ENCODE results near the gene ZNF280A.
"Not testable (repeated sequence)": the region's sequence is repeated elsewhere in the genome, so short reads cannot be mapped to it uniquely, and the experiment has no call there.

Gene ZNF280A

DNA sequence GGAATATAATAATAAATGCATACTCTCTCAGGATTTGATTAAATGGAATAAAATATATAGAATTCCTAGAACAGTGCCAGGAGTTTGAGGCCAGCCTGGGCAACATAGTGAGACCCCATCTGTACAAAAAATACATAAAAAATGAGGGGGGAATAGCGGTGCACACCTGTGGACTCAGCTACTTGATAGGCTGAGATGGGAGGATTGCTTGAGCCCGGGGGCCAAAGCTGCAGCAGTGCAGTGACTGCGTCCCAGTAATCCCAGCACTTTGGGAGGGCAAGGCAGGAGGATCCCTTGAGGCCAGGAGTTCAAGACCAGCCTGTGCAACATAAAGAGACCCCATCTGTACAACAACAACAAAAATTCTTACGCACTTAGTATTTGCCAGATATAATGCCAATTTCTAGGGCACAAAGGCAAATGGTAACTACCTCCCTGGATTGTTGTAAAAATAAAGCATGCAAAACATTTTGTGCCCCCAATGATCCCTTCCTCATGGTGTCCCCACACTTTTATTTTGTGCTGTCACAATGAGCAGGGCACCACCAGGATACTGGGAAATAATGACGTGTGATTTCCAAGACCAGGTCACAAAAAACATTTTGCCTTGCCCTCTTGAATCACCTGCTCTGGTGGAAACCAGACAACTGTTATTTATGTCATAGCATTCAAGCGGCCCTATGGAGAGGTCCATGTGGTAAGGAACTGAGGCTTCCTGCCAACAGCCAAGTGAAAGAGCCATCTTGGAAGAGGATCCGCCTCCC, 18.3 kb upstream of the ZNF280A start:
- no peak for DNase-seq

GRCh38 chr22:22536916-22537315, 16.8 kb upstream of the ZNF280A start:
- DNase-seq: no peak

GRCh38 chr22:22536515-22536914, 16.4 kb upstream of the ZNF280A start:
- no peak for DNase-seq

- no peak for DNase-seq
Measured at GRCh38 chr22:22535662-22536061, 15.6 kb upstream of the ZNF280A start.

DNA sequence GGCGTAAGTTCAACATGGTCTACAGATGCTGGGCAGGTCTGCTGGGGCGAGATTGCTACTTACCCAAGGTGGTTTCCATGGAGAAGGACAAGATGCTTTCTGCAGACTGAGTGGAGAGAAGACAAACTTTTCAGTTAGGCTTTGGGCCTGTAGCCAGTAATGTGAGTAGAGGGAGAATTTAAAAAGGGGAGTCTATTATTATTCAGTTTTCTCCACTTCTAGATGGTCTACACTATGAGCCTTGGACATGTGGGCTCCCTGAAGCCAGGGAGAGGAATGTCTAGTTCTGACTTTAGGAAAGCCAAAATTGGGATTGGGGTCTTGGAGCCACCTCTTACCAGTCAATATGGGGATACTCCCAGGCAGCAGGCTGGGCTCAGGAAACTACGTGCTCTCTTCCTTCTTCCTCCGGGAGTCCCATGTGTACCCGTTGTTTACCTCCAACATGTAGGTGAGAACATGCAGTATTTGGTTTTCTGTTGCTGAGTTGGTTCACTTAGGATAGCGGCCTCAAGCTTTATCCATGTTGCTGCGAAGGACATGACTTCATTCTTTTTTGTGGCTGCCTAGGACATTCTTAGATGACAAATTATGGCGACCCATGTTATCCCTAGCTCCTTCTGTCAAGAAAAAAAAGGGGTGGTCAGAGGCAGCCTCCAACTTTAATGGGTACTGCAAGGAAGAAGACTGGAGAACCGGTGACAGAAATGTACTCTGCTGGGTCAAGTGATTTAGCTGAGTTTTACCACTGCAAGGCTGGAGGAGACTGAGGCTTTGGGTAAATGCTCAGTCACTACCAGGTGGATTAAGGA, 14.7 kb upstream of the ZNF280A start:
- DNase-seq: no peak

DNA sequence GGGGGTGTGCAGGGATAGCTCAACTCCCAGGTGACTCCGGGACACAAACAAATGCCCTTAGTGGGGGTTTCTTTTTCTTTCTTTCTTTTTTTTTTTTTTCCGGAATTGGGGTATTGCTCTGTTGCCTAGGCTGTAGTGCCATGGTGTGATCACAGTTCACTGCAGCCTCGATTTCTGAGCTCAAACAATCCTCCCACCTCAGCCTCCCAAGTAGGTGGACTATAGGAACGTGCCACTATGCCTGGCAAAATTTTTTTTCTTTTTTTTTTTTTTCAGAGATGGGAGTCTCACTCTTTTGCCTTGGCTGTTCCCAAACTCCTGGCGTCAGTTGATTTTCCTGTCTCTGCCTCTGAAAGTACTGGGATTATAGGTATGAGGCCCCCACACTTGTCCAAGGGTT, 13.8 kb upstream of the ZNF280A start:
- no peak for DNase-seq

DNA sequence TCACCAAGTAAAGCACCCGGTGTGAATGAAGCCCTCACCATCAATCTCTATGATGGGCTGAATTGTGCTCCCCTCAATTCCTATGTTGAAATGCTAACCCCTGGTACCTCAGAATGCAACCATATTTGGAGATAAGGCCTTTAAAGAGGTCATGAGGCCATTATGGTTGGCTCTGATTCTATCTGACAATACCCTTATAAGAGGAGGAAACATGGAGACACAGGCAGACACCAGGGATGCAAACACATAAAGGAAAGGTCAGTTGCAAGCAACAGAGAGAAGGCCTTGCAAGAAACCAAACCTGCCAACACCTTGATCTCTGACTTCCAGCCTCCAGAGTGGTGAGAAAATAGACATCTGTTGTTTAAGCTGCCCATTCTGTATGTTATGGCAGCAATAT, 13.3 kb upstream of the ZNF280A start:
- DNase-seq: no peak

- DNase-seq: not testable (repeated sequence)
Measured at GRCh38 chr22:22532547-22533071, 12.5 kb upstream of the ZNF280A start.

DNA sequence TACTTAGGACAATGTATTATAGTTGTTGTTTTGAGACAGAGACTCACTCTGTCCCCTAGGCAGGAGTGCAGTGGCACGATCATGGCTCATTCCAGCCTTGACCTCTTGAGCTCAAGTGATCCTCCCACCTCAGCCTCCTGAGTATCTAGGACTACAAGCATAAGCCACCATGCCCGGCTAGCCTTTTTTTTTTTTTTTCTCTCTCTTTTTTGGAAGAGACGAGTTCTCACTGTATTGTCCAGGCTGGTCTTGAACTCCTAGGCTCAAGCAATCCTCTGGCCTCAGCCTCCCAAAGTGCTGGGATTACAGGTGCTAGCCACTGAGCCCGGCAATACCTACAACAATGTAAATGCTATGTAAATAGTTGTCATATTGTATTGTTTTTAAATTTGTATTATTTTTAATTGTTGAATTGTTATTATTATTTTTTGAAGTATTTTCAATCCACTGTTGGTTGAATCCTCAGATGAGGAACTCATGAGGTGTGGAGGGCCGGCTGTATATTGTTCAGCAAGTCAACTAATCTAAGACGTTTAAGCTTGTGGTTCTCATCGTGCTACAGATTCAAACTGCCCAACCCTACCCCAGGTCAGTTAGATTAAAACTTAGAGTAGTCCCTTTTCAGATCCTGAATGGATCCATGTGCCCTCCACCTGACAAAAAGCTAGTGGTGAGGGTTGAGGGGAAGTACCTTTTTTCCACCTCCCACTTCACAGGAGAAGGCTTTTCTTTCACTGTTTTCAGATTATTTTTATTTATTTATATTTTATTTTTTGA, 11.9 kb upstream of the ZNF280A start:
- no peak for DNase-seq

GRCh38 chr22:22528780-22529179, 8.7 kb upstream of the ZNF280A start:
- no peak for DNase-seq

- no peak for DNase-seq
Measured at GRCh38 chr22:22527312-22527711, 7.2 kb upstream of the ZNF280A start.

DNA sequence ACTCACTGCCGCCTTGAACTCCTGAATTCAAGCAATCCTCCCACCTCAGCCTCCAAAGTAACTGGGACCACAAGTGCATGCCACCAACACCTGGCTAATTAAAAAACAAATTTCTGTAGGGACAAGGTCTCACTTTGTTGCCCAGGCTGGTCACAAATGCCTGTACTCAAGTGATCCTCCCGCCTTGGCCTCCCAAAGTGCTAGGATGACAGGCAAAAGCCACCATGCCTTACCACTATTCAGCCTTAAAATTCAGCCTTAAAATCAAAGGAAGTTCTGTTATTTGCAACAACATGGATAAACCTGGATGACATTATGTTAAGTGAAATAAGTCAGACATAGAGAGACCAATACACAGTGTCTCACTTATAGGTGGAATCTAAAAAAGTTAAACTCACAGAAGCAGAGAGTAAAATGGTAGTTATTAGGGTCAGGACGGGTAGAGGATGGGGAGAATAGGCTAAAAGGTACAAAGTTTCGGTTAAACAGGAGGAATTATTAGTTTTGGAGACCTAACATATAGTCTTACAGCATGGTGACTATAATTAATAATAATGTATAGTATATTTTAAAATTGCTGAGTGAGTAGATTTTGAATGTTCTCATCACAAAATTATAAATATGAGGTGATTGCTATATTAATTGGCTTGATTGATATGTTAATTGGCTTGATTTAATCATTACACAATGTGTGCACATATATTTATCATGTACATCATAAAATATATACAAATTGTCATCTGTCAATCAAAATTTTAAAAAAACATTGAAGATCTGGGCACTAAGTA, 6.2 kb upstream of the ZNF280A start:
- no peak for DNase-seq

- DNase-seq: no peak
Measured at GRCh38 chr22:22523494-22523893, 3.4 kb upstream of the ZNF280A start.

GRCh38 chr22:22521631-22522030, 1.6 kb upstream of the ZNF280A start:
- no peak for DNase-seq

DNA sequence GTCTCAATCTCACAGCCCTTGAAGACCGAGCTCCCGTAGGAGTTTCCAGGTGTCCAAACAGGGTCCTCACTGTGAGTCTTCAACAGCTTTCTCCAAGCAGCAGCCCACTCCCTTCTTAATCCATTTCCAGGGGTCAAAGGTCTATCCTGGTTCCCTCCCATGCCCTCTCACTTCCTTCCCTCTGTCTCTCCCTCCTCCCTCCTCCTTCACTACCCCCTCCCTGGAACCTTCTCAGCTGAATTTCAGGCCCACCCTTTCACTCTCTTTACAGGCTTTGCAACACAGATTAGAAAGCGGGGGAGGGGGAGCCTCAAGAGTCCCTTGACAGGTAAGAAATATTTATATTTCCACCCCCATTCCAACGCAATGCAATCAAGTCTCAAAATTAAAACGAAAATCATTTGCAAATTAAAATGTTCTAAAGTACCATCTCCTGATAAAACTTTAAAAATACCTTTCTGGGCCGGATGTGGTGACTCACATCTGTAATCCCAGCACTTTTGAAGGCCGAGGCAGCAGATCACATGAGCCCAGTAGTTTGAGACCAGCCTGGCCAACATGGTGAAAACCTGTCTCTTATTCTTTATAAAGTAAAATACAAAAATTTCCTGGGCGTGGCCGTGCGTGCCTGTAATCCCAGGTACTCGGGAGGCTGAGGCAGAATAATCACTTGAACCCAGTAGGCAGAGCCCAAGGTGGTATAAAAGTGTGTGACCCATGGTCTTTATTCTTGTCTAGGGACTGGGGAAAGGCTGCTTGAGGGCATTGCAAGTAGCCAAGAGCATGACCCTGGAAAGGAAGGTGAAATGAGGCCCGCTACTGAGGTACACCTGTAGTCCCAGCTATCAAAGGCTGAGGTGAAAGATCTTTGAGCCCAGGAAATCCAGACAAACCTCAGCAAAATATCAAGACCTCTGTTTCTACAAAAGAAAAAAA, 865 bp upstream of the ZNF280A start:
- no peak for DNase-seq

DNA sequence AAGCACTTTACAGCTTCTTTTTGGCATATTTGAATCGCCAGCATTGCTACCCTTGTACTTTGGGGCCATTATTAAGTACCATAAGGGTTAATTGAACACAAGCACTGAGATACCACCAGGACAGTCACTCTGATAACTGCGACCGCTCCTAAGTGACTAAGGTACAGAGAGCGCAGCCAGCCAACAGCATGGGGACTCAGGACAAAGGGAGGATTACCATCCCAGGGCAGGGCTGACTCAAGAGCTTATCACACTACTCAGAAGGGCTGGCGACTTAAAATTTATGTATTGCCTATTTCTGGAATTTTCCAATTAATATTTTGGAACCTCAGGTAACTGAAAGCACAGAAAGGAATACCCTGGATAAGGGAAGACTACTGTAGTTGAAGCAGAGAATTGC, 479 bp downstream of the ZNF280A start:
- DNase-seq: no peak

GRCh38 chr22:22516992-22517391, 3.1 kb downstream of the ZNF280A start:
- DNase-seq: no peak

DNA sequence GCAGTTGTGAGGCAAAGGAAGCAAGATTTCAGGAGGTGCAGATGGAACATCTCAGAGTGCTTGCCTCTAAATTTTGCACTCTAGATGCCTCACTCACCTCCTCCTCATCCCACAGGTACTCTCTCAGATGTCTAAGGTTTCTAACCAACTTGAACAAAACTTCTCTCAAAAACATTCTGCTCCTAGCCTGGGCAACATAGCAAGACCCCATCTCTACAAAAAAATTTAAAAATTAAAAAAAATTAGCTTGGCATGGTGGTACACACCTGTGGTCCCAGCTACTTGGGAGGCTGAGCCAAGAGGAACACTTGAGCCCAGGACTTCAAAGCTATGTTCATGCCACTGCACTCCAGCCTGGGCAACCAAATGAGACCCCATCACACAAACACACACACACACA, 4.2 kb downstream of the ZNF280A start:
- no peak for DNase-seq

GRCh38 chr22:22514431-22514830, 5.6 kb downstream of the ZNF280A start:
- DNase-seq: peak in 1 of 2 experiments; percentile 3

DNA sequence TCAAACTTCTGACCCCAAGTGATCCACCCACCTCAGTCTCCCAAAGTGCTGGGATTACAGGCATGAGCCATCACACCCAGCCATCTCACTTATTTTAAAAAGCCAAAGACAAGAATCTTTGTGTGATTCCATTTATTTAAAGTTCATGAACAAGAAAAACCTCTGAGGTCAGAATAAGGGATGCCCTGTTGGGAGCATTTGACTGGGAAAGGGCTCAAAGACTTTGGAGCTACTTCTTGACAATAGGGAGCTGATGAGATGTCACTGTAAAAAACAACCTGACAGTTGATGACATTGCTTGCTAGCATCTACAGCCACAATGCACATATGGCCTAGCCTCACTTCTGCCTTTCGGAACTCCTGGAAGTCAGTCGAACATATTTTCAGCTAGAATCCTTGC, 6.5 kb downstream of the ZNF280A start:
- DNase-seq: no peak

- DNase-seq: no peak
Measured at GRCh38 chr22:22512951-22513350, 7.1 kb downstream of the ZNF280A start.
